Right kidney (tissue), 1 donor: ENCODE data around the gene SSBP3.
A peak's percentile ranks its signal among the peaks of the same experiment; 100 is the strongest.
"Not testable (repeated sequence)": the region's sequence is repeated elsewhere in the genome, so short reads cannot be mapped to it uniquely, and the experiment has no call there.

Experiments used
- DNase-seq: peaks from one replicate; pipeline ENCODE4 v3.0.0-alpha.2; 2016

SSBP3 gene

DNA sequence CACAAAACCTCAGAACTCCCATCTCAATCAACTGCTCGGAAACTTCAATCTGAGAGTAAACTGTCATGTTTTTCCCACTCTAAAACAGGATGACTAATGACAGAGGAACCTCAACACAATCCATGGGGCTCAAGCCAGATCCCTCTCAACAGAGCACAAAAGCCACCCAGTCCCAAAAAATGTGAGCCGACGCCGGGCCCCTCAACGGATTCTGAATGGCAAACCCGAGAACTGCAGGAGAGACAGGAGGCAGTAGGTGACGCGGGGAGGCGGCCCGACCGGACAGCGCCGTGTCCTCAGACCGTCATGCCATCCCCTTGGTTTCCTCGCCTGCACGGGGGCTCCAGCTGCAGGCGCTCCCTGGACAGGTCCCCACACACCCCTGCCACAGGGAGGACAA is 53.4 kb downstream of the SSBP3 start:
- DNase-seq: no peak

DNA sequence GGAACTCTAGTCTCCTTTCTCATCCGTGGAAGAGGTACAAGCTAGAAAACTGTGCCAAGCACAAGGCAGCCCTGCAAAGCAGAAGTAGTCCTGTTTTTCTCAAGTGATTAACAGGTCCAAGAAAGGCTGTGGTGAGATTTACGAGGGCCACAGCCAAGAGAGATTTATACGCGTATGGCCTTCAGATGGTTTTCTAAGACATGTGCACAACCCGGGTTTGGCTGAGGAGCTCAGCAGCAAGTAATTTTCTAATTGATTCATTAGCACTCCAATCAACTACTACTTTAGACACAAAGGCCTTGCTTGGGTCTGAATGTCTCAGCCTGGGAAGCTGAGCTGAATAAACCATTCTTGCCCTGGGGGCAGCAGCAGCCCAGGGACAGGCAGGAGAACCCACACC is 55.8 kb downstream of the SSBP3 start:
- no peak for DNase-seq

- DNase-seq: no peak
Measured at GRCh38 chr1:54348700-54349021, 57.5 kb downstream of the SSBP3 start.

DNA sequence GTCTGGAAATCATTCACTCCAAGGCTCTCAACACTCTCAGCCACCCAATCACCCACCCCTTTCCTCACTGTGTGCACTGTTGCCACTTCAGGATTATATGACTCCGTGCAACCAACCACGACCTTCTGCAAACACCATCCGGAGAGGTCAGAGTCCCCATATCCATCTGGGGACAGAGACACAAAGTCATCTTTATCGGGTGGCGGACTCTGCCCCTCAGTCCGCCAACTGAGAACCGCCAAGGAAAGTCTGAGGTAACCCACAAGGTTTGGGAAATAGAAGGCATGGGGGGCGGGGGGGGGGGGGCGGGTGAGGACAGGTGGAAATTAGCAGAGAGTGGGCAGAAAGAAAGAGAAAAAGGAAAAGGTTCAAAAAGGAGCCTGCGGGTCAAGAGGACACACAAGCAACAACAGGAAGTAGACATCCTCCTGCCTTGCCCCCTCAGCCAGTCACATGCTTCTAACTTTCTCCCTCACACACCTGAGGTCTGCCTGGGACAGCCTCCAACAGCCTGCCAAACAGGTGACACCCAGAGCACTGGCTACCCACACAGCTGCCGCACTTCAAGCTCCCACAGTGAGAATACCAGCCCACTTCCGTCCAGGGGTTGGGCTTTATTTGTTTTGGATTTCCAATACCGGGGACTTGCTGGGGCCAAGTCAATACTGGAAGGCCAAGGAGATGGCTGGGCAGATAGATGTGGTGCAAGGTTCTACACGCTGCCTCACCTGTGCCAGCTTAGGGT is 58.1 kb downstream of the SSBP3 start:
- DNase-seq: no peak

GRCh38 chr1:54347261-54347954 is 58.8 kb downstream of the SSBP3 start:
- no peak for DNase-seq

DNA sequence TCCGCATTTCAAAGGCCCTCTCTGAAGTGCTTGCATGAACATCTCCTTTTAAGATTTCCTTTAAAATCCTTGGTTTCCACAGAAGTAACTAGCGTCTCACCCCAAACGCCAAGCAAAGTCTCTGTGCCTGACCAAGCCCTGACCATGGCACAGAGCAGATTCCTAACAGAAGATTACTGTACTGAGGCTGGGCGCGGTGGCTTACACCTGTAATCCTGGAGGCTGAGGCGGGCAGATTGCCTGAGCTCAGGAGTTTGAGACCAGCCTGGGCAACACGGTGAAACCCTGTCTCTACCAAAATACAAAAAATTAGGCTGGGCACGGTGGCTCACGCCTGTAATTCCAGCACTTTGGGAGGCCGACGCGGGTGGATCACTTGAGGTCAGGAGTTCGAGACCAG is 60.6 kb downstream of the SSBP3 start:
- not testable (repeated sequence) for DNase-seq

DNA sequence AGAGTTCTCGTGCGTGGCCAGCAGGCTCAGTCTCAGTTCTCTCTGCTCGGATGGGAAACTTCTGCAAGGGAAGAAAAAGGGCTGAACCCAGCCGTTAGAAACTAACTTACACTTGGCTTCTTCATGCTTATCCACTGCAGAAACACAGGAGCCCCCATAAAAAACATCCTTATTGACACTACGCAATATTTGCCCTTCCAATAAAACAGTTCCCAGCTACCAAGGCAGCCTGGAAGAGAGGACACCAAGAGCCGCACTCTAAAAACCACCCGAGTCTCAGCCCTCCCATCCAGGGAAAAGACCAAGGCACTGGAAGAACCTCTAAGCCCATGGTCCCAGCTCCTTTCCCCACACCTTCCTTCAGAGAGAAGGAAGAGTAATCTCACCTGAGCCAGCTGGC is 61.1 kb downstream of the SSBP3 start:
- no peak for DNase-seq

DNA sequence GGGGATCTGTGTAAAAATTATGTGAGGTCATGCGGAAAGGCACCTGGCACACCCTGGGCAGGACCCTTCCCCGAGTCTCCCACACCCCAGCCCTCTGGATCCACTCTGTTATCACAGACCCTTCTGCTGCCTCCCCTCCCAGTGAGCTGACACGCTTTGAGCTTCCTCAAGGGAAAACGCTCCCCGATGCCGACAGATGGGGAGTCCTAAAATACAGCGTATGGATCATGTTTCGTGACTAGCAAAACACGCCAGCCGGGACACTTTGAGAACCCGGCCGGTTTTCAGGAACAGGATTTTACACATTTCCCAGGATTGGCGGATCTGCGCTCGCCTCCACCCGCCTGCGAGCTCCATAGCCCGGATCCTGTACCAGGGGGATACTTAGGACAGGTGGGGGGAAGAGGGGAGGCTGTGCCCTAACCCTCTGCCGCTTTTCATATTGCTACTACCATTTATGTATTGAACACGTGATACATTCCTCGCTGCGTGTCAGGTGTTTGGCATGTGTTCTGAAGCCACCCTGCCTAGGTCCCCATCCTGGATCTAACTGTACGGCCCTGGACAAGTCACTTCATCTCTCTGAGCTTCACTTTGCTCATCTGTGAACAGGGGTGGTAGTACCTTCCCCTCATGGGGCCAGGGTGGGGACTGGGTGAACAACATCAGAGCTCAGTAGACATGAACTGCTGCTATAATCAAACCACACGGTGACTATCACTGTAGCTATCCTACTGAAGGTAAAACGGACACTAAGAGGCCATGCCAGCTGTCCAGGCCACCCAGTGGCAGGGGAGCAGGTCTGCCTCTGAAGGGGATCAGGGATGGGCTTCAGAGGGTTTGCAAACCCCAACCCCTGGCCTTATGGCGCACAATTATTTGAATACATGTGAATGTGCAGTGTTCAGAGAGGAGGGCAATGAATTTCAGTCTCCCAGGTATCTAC is 63.2 kb downstream of the SSBP3 start:
- DNase-seq: peak; percentile 53

- DNase-seq: no peak
Measured at GRCh38 chr1:54342288-54342687, 63.9 kb downstream of the SSBP3 start.

GRCh38 chr1:54341763-54342162 is 64.4 kb downstream of the SSBP3 start:
- no peak for DNase-seq

- no peak for DNase-seq
Measured at GRCh38 chr1:54340878-54341277, 65.3 kb downstream of the SSBP3 start.

DNA sequence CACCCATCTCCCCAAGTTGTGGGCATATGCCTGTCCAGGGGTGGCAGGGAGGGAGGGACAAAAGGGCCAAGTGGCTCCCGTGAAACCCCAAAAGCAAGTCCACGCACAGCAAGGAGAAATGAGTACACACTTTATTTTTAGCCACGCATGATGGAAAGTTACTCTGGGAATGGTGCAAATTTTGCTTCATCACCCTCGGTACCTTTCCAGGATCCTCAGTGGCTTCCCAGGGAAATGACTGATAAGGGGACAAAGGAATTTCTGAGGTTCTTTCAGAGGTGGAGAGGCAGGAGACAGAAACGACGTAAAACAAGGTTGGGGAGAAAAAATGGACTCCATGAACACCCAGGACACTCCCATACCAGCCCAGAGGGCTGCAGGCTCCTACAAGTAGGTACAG is 65.8 kb downstream of the SSBP3 start:
- DNase-seq: no peak

DNA sequence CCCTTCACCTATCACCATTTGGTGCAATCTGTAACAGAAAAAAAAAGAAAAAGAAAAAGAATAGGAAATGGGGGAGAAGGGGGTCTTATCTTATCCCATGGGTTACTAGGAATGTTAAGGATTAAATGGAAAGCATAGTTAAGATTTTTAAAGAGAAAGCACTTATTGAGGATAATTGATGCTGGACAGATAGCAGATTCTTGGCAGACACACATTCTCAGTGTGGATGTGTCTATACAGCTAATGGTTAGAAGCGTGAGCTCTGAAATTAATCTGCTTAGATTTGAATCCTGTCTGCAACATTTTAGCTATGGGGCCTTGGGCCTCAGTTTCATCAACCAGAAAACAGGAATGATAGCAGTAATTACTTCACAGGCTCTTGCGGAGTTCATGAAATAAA is 67.1 kb downstream of the SSBP3 start:
- no peak for DNase-seq

DNA sequence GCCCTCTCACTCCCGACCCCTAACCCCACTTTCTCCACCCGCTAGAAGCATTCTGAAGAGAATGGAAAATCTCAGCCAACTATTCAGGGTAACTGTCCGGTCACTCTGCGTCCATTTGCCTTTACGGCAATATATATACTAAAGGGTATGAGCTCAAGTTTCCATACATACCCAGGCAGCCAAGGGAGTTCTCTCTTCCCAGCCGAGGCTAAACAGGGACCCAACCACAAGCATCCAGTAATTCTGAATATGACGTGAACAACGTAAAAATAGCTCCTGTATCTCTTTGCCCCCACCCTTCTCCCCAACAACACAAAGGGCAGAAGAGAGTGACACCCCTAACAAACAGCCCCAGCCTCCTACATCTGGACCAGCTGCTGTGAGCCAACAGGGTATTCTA is 67.7 kb downstream of the SSBP3 start:
- no peak for DNase-seq

- no peak for DNase-seq
Measured at GRCh38 chr1:54337928-54338327, 68.3 kb downstream of the SSBP3 start.

DNA sequence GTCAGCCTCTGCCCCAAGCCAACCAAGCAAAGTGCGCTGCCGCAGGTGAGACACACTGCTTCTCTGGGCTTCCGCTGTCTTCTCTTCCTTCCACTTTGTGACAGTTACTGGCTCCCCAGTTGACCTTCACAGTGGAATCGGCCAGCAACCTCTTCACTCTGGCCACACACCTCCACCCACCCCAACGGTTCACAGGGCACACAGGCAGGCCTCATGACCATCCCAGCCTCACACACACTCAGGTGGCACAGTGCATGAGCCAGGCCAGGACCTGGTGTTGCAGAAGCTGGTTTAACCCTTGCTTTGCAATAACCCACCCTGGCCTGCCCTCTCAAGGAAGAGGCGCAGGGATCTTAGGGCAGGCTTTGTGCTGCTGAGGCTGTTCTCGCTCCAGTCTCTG is 69.2 kb downstream of the SSBP3 start:
- no peak for DNase-seq

DNA sequence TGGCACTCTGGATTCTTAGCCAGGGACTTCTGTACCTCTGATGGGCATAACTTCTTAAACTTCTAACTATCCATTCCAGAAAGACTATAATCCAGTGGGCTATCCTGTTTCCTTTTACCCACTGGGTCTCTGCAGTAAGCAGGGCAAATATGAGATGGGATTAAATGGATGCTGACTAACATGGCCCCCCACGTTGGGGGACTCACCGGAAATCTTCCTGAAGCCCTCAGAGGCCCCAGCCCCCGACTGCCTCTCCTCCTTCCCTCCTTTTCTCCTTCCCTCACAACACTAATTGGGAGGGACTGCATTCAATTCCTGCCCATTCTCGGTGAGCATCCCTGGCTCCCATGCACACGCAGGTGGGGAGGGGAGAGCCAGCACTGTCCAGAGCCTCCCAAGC is 70.1 kb downstream of the SSBP3 start:
- DNase-seq: no peak

- no peak for DNase-seq
Measured at GRCh38 chr1:54335755-54336108, 70.5 kb downstream of the SSBP3 start.

- DNase-seq: peak; percentile 60
Measured at GRCh38 chr1:54335011-54335754, 71.0 kb downstream of the SSBP3 start.

GRCh38 chr1:54332781-54333585 is 73.2 kb downstream of the SSBP3 start:
- no peak for DNase-seq

GRCh38 chr1:54331843-54332463 is 74.2 kb downstream of the SSBP3 start:
- no peak for DNase-seq
